Neural progenitor cell (in vitro differentiated cells): ENCODE results near the gene LIMK1. TPM values are rescaled to one million over a fixed set of nuclear protein-coding genes. Genes with fewer than 3 reads are reported as not detected.
"Not testable (repeated sequence)": the region's sequence is repeated elsewhere in the genome, so short reads cannot be mapped to it uniquely, and the experiment has no call there.

ENCODE experiments used
- DNase-seq: peaks from one replicate; pipeline ENCODE4 v3.0.0-alpha.2; 2016; ENCODE audit warnings: low spot score
- H2AFZ ChIP-seq: fragments of 200-600 bp; sonication (generic); replicated peaks from 2 replicates; pipeline ENCODE4 v1.6.1; 2016; ENCODE audit warnings: antibody characterized with exemption
- H3F3A ChIP-seq: fragments of 200-600 bp; sonication (generic); 2 replicates; pipeline ENCODE4 v1.6.1; 2016; ENCODE audit warnings: antibody characterized with exemption, low read depth
- H3K27ac ChIP-seq: fragments of 200-600 bp; sonication (generic); 2 replicates; pipeline ENCODE4 v1.5.1; 2016; ENCODE audit warnings: mild to moderate bottlenecking
- H3K27me3 ChIP-seq: fragments of 200-600 bp; sonication (generic); 2 replicates; pipeline ENCODE4 v1.6.1; 2016; ENCODE audit warnings: mild to moderate bottlenecking, moderate library complexity
- H3K36me3 ChIP-seq: fragments of 200-600 bp; sonication (generic); 2 replicates; pipeline ENCODE4 v1.5.1; 2016
- H3K4me1 ChIP-seq: fragments of 200-600 bp; sonication (generic); 2 replicates; pipeline ENCODE4 v1.6.1; 2016; ENCODE audit warnings: mixed run types
- H3K4me2 ChIP-seq: fragments of 200-600 bp; sonication (generic); 2 replicates; pipeline ENCODE4 v1.6.1; 2016
- H3K4me3 ChIP-seq: fragments of 200-600 bp; sonication (generic); 2 replicates; pipeline ENCODE4 v1.5.1; 2016
- H3K79me2 ChIP-seq: fragments of 200-600 bp; sonication (generic); 2 replicates; pipeline ENCODE4 v1.6.1; 2016; ENCODE audit warnings: low read depth
- H3K9ac ChIP-seq: fragments of 200-600 bp; sonication (generic); 2 replicates; pipeline ENCODE4 v1.6.1; 2016
- H3K9me3 ChIP-seq: fragments of 200-600 bp; sonication (generic); 2 replicates; pipeline ENCODE4 v1.5.1; 2016; ENCODE audit warnings: low read depth
- H4K20me1 ChIP-seq: fragments of 200-600 bp; sonication (generic); 2 replicates; pipeline ENCODE4 v1.6.1; 2016; ENCODE audit warnings: low read depth
- H3K27ac Mint-ChIP-seq: 3 replicates; pipeline ENCODE4 v1.8.0; 2021; ENCODE audit warnings: mixed read lengths
- H3K27me3 Mint-ChIP-seq: 2 replicates; pipeline ENCODE4 v1.8.0; 2022; ENCODE audit warnings: low read depth, mild to moderate bottlenecking, inconsistent platforms, moderate library complexity, mixed read lengths; ENCODE audit not compliant: insufficient read depth
- H3K36me3 Mint-ChIP-seq: 3 replicates; pipeline ENCODE4 v1.8.0; 2021; ENCODE audit warnings: mixed read lengths
- H3K4me1 Mint-ChIP-seq: 3 replicates; pipeline ENCODE4 v1.8.0; 2021; ENCODE audit warnings: mixed read lengths
- H3K4me3 Mint-ChIP-seq: 3 replicates; pipeline ENCODE4 v1.8.0; 2021; ENCODE audit warnings: mild to moderate bottlenecking, moderate library complexity, mixed read lengths
- H3K9me3 Mint-ChIP-seq: 3 replicates; pipeline ENCODE4 v1.8.0; 2020; ENCODE audit warnings: mixed read lengths
- CTCF ChIP-seq: fragments of 200-600 bp; sonication (generic); IDR thresholded peaks from 2 replicates; pipeline ENCODE4 v1.5.1; 2017; ENCODE audit warnings: antibody characterized with exemption, mild to moderate bottlenecking
- EZH2 ChIP-seq: fragments of 200-600 bp; sonication (generic); IDR thresholded peaks from 2 replicates; pipeline ENCODE4 v1.6.1; 2017; ENCODE audit warnings: antibody characterized with exemption, mild to moderate bottlenecking, moderate library complexity
- EZH2phosphoT487 ChIP-seq: fragments of 200-600 bp; sonication (generic); IDR thresholded peaks from 2 replicates; pipeline ENCODE4 v1.6.1; 2017; ENCODE audit warnings: antibody characterized with exemption
- total RNA-seq: library from RNA; depleted of rRNA; stranded (reverse); fragments of >200 nt; gene quantifications from 2 replicates; pipeline ENCODE4 v1.2.3, GENCODE V29; 2015; ENCODE audit warnings: low replicate concordance

The LIMK1 gene
- total RNA-seq, 1 donor from 2014 or later, result 29.9 TPM

- H3K4me3 ChIP-seq, result no peak overlapping the region
- TF ChIP-seq CTCF (no peak), EZH2 (no peak), EZH2phosphoT487 (no peak)
- H3K4me2 ChIP-seq, result peak overlapping the region; percentile 74
- H4K20me1 ChIP-seq, result no peaks in the 10 kb centered on the region
- H3K9me3 ChIP-seq, result no peaks in the 10 kb centered on the region
- Mint-ChIP-seq H3K27me3 (peaks cover 18% of the 10 kb centered on the region), H3K27ac (peak overlapping the region; percentile 33), H3K36me3 (no peaks in the 10 kb centered on the region), H3K9me3 (no peaks in the 10 kb centered on the region), H3K4me1 (peaks cover 21% of the 10 kb centered on the region), H3K4me3 (no peak overlapping the region)
- H3K9ac ChIP-seq, result no peak overlapping the region
- no peaks in the 10 kb centered on the region for H3K36me3 ChIP-seq
- H3K27ac ChIP-seq, result no peak overlapping the region
- H3K4me1 ChIP-seq, result peaks cover 16% of the 10 kb centered on the region
- DNase-seq, result no peak
- no peaks in the 10 kb centered on the region for H3K27me3 ChIP-seq
- peak overlapping the region; percentile 70 for H2AFZ ChIP-seq
- no peaks in the 10 kb centered on the region for H3K79me2 ChIP-seq
- H3F3A ChIP-seq, result no peaks in the 10 kb centered on the region
Observed at GRCh38 chr7:74042746-74043522, 40.7 kb upstream of the LIMK1 start.

GRCh38 chr7:74043523-74043951 lies 40.1 kb upstream of the LIMK1 start:
- H3K4me1 ChIP-seq, result peaks cover 16% of the 10 kb centered on the region
- no peaks in the 10 kb centered on the region for H3K9me3 ChIP-seq
- H3K4me2 ChIP-seq, result peak overlapping the region; percentile 74
- H3K27ac ChIP-seq, result no peak overlapping the region
- H4K20me1 ChIP-seq, result no peaks in the 10 kb centered on the region
- no peaks in the 10 kb centered on the region for H3F3A ChIP-seq
- H3K36me3 ChIP-seq, result no peaks in the 10 kb centered on the region
- H3K27me3 ChIP-seq, result no peaks in the 10 kb centered on the region
- TF ChIP-seq EZH2, result no peak
- H3K27ac Mint-ChIP-seq, result peak overlapping the region; percentile 33
- peak; percentile 79 for DNase-seq
- peaks cover 16% of the 10 kb centered on the region for H3K27me3 Mint-ChIP-seq
- no peak overlapping the region for H3K9ac ChIP-seq
- H3K9me3 Mint-ChIP-seq, result no peaks in the 10 kb centered on the region
- peaks cover 21% of the 10 kb centered on the region for H3K4me1 Mint-ChIP-seq
- no peaks in the 10 kb centered on the region for H3K79me2 ChIP-seq
- H3K36me3 Mint-ChIP-seq, result no peaks in the 10 kb centered on the region
- H2AFZ ChIP-seq, result peak overlapping the region; percentile 70
- no peak overlapping the region for H3K4me3 Mint-ChIP-seq
- no peak overlapping the region for H3K4me3 ChIP-seq

- no peaks in the 10 kb centered on the region for H3K36me3 Mint-ChIP-seq
- H3K27me3 Mint-ChIP-seq, result peaks cover 10% of the 10 kb centered on the region
- H4K20me1 ChIP-seq, result no peaks in the 10 kb centered on the region
- H3K9me3 Mint-ChIP-seq, result no peaks in the 10 kb centered on the region
- peak overlapping the region; percentile 50 for H3K27ac Mint-ChIP-seq
- H3K4me3 Mint-ChIP-seq, result no peak overlapping the region
- H3K4me3 ChIP-seq, result no peak overlapping the region
- no peak overlapping the region for H3K9ac ChIP-seq
- no peak for DNase-seq
- no peak overlapping the region for H2AFZ ChIP-seq
- no peaks in the 10 kb centered on the region for H3F3A ChIP-seq
- H3K36me3 ChIP-seq, result no peaks in the 10 kb centered on the region
- peaks cover 21% of the 10 kb centered on the region for H3K4me1 Mint-ChIP-seq
- H3K27me3 ChIP-seq, result no peaks in the 10 kb centered on the region
- H3K4me2 ChIP-seq, result no peak overlapping the region
- H3K4me1 ChIP-seq, result peaks cover 16% of the 10 kb centered on the region
- no peak for TF ChIP-seq EZH2phosphoT487
- TF ChIP-seq EZH2, result no peak
- no peak for TF ChIP-seq CTCF
- H3K79me2 ChIP-seq, result no peaks in the 10 kb centered on the region
- H3K27ac ChIP-seq, result no peak overlapping the region
- no peaks in the 10 kb centered on the region for H3K9me3 ChIP-seq
Observed at GRCh38 chr7:74044366-74045350, 38.9 kb upstream of the LIMK1 start.

- not testable (repeated sequence) for H3K9me3 Mint-ChIP-seq, H3K27ac ChIP-seq, H3K27ac Mint-ChIP-seq, H3K4me3 ChIP-seq, H4K20me1 ChIP-seq, H3K4me2 ChIP-seq, H2AFZ ChIP-seq, DNase-seq, H3K36me3 Mint-ChIP-seq, H3K9ac ChIP-seq, H3K9me3 ChIP-seq, H3F3A ChIP-seq, H3K27me3 Mint-ChIP-seq, H3K27me3 ChIP-seq, H3K4me3 Mint-ChIP-seq, H3K36me3 ChIP-seq, H3K79me2 ChIP-seq
- H3K4me1 ChIP-seq, result peaks cover 16% of the 10 kb centered on the region
- peaks cover 21% of the 10 kb centered on the region for H3K4me1 Mint-ChIP-seq
Observed at GRCh38 chr7:74046581-74046980, 37.0 kb upstream of the LIMK1 start.
